ENCODE results near the gene KRTAP10-9.

GRCh38 chr21:44628707-44629391 lies 2.0 kb downstream of the KRTAP10-9 start:
- TF ChIP-seq CTCF (IDR thresholded peaks at IDR 0.05; ENCODE audit: insufficient read depth, low read depth, low read length): no peak
- TF ChIP-seq EZH2 (IDR thresholded peaks at IDR 0.05; ENCODE audit: insufficient read depth, low read length): no peak

All from astrocyte (in vitro differentiated cells and primary cell).